Activated naive CD8-positive, alpha-beta T cell (primary cell): Measurements from ENCODE around the gene RSPO3.

Experiments
- H3K27ac Mint-ChIP-seq: one replicate; pipeline ENCODE4 v1.8.0; 2021; ENCODE audit warnings: mixed read lengths
- H3K27me3 Mint-ChIP-seq: one replicate; pipeline ENCODE4 v1.8.0; 2021; ENCODE audit warnings: mixed read lengths
- H3K36me3 Mint-ChIP-seq: one replicate; pipeline ENCODE4 v1.8.0; 2021; ENCODE audit warnings: mixed read lengths
- H3K4me1 Mint-ChIP-seq: one replicate; pipeline ENCODE4 v1.8.0; 2021; ENCODE audit warnings: low read depth, mixed read lengths
- H3K4me3 Mint-ChIP-seq: one replicate; pipeline ENCODE4 v1.8.0; 2021; ENCODE audit warnings: mild to moderate bottlenecking, mixed read lengths
- H3K9me3 Mint-ChIP-seq: one replicate; pipeline ENCODE4 v1.8.0; 2021; ENCODE audit warnings: low read depth, mixed read lengths

Gene RSPO3

GRCh38 chr6:127164036-127164435, 45.6 kb downstream of the RSPO3 start:
- Mint-ChIP-seq H3K36me3 (no peaks in the 10 kb centered on the region), H3K4me1 (no peaks in the 10 kb centered on the region), H3K9me3 (peaks cover under 1% of the 10 kb centered on the region), H3K27me3 (peaks cover 12% of the 10 kb centered on the region), H3K27ac (no peak overlapping the region), H3K4me3 (no peak overlapping the region)

GRCh38 chr6:127164565-127164964, 46.1 kb downstream of the RSPO3 start:
- Mint-ChIP-seq H3K27me3 (peaks cover 13% of the 10 kb centered on the region), H3K4me3 (no peak overlapping the region), H3K9me3 (peaks cover 4% of the 10 kb centered on the region), H3K27ac (no peak overlapping the region), H3K36me3 (no peaks in the 10 kb centered on the region), H3K4me1 (no peaks in the 10 kb centered on the region)

GRCh38 chr6:127173156-127173940, 54.9 kb downstream of the RSPO3 start:
- Mint-ChIP-seq H3K4me3 (no peak overlapping the region), H3K36me3 (no peaks in the 10 kb centered on the region), H3K4me1 (no peaks in the 10 kb centered on the region), H3K27me3 (peaks cover 18% of the 10 kb centered on the region), H3K27ac (no peak overlapping the region), H3K9me3 (peaks cover 4% of the 10 kb centered on the region)

GRCh38 chr6:127176146-127176545, 57.7 kb downstream of the RSPO3 start:
- H3K36me3 Mint-ChIP-seq: no peaks in the 10 kb centered on the region
- H3K4me3 Mint-ChIP-seq: no peak overlapping the region
- no peak overlapping the region for H3K27ac Mint-ChIP-seq
- no peaks in the 10 kb centered on the region for H3K9me3 Mint-ChIP-seq
- peaks cover 18% of the 10 kb centered on the region for H3K27me3 Mint-ChIP-seq
- H3K4me1 Mint-ChIP-seq: no peaks in the 10 kb centered on the region

GRCh38 chr6:127177030-127177922, 58.8 kb downstream of the RSPO3 start:
- Mint-ChIP-seq H3K4me3 (no peak overlapping the region), H3K36me3 (no peaks in the 10 kb centered on the region), H3K4me1 (no peaks in the 10 kb centered on the region)

GRCh38 chr6:127177923-127178231, 59.4 kb downstream of the RSPO3 start:
- Mint-ChIP-seq H3K9me3 (no peaks in the 10 kb centered on the region), H3K4me3 (no peak overlapping the region), H3K36me3 (no peaks in the 10 kb centered on the region), H3K4me1 (no peaks in the 10 kb centered on the region), H3K27me3 (peaks cover 15% of the 10 kb centered on the region), H3K27ac (no peak overlapping the region)

More at GRCh38 chr6:127177030-127177922, 58.8 kb downstream of the RSPO3 start:
- peaks cover 16% of the 10 kb centered on the region for H3K27me3 Mint-ChIP-seq
- no peak overlapping the region for H3K27ac Mint-ChIP-seq
- no peaks in the 10 kb centered on the region for H3K9me3 Mint-ChIP-seq

GRCh38 chr6:127178746-127179145, 60.3 kb downstream of the RSPO3 start:
- no peaks in the 10 kb centered on the region for H3K4me1 Mint-ChIP-seq
- no peak overlapping the region for H3K4me3 Mint-ChIP-seq
- no peaks in the 10 kb centered on the region for H3K9me3 Mint-ChIP-seq
- H3K36me3 Mint-ChIP-seq: no peaks in the 10 kb centered on the region
- peaks cover 17% of the 10 kb centered on the region for H3K27me3 Mint-ChIP-seq
- H3K27ac Mint-ChIP-seq: no peak overlapping the region

GRCh38 chr6:127180426-127180825, 62.0 kb downstream of the RSPO3 start:
- H3K27ac Mint-ChIP-seq: no peak overlapping the region
- H3K36me3 Mint-ChIP-seq: no peaks in the 10 kb centered on the region
- H3K4me3 Mint-ChIP-seq: no peak overlapping the region
- H3K27me3 Mint-ChIP-seq: peaks cover 17% of the 10 kb centered on the region
- no peaks in the 10 kb centered on the region for H3K9me3 Mint-ChIP-seq
- no peaks in the 10 kb centered on the region for H3K4me1 Mint-ChIP-seq

- H3K36me3 Mint-ChIP-seq: no peaks in the 10 kb centered on the region
- no peak overlapping the region for H3K27ac Mint-ChIP-seq
These were observed 64.0 kb downstream of the RSPO3 start for GRCh38 chr6:127182501-127182900.

GRCh38 chr6:127185437-127185995, 67.0 kb downstream of the RSPO3 start:
- Mint-ChIP-seq H3K27me3 (peaks cover 3% of the 10 kb centered on the region), H3K4me1 (no peaks in the 10 kb centered on the region), H3K9me3 (no peaks in the 10 kb centered on the region), H3K4me3 (no peak overlapping the region), H3K27ac (no peak overlapping the region), H3K36me3 (no peaks in the 10 kb centered on the region)

More at GRCh38 chr6:127182501-127182900, 64.0 kb downstream of the RSPO3 start:
- H3K4me1 Mint-ChIP-seq: no peaks in the 10 kb centered on the region
- H3K27me3 Mint-ChIP-seq: peaks cover 10% of the 10 kb centered on the region
- no peak overlapping the region for H3K4me3 Mint-ChIP-seq
- H3K9me3 Mint-ChIP-seq: no peaks in the 10 kb centered on the region

- Mint-ChIP-seq H3K27ac (no peak overlapping the region), H3K9me3 (no peaks in the 10 kb centered on the region), H3K36me3 (no peaks in the 10 kb centered on the region), H3K27me3 (peaks cover 3% of the 10 kb centered on the region), H3K4me3 (no peak overlapping the region), H3K4me1 (no peaks in the 10 kb centered on the region)
These were observed 68.4 kb downstream of the RSPO3 start for GRCh38 chr6:127186889-127187288.

- Mint-ChIP-seq H3K9me3 (no peaks in the 10 kb centered on the region), H3K4me1 (no peaks in the 10 kb centered on the region), H3K36me3 (no peaks in the 10 kb centered on the region), H3K27me3 (peaks cover 3% of the 10 kb centered on the region), H3K4me3 (no peak overlapping the region), H3K27ac (no peak overlapping the region)
These were observed 70.3 kb downstream of the RSPO3 start for GRCh38 chr6:127188744-127189143.

GRCh38 chr6:127190552-127190951, 72.1 kb downstream of the RSPO3 start:
- Mint-ChIP-seq H3K27me3 (peaks cover 5% of the 10 kb centered on the region), H3K4me3 (no peak overlapping the region), H3K4me1 (no peaks in the 10 kb centered on the region), H3K36me3 (no peaks in the 10 kb centered on the region), H3K9me3 (no peaks in the 10 kb centered on the region), H3K27ac (no peak overlapping the region)

GRCh38 chr6:127191716-127192115, 73.2 kb downstream of the RSPO3 start:
- Mint-ChIP-seq H3K36me3 (no peaks in the 10 kb centered on the region), H3K9me3 (no peaks in the 10 kb centered on the region), H3K27me3 (peaks cover 6% of the 10 kb centered on the region), H3K4me3 (no peak overlapping the region), H3K27ac (no peak overlapping the region), H3K4me1 (no peaks in the 10 kb centered on the region)

- no peak overlapping the region for H3K4me3 Mint-ChIP-seq
- H3K36me3 Mint-ChIP-seq: no peaks in the 10 kb centered on the region
- H3K27me3 Mint-ChIP-seq: peaks cover 6% of the 10 kb centered on the region
These were observed 74.6 kb downstream of the RSPO3 start for GRCh38 chr6:127192911-127193541.

More at GRCh38 chr6:127192911-127193541, 74.6 kb downstream of the RSPO3 start:
- H3K27ac Mint-ChIP-seq: no peak overlapping the region
- H3K4me1 Mint-ChIP-seq: no peaks in the 10 kb centered on the region
- H3K9me3 Mint-ChIP-seq: no peaks in the 10 kb centered on the region
